Gastroesophageal sphincter (tissue), 3 donors: Measurements from ENCODE around the gene MYLK4.

Experiments used
- EP300 ChIP-seq: sonication (generic); formaldehyde crosslinking; IDR thresholded peaks from one replicate; pipeline ENCODE4 v1.6.1; 2017; ENCODE audit warnings: antibody characterized with exemption, mild to moderate bottlenecking
- POLR2AphosphoS5 ChIP-seq: sonication (generic); formaldehyde crosslinking; IDR thresholded peaks from one replicate; pipeline ENCODE4 v1.6.1; 2017; ENCODE audit warnings: antibody characterized with exemption
- TF ChIP-seq, protein P1 (sequence below), 4 experiments: fragments of 200-600 bp in 2 of 4; fragments of 450-650 bp in 2 of 4; sonication (generic) in 1 of 4; IDR thresholded peaks; one replicate each; pipeline ENCODE4 v1.5.1; 2017 to 2019; ENCODE audit warnings: antibody characterized with exemption in 4 of 4, mild to moderate bottlenecking in 2 of 4, moderate library complexity in 2 of 4

DNA sequence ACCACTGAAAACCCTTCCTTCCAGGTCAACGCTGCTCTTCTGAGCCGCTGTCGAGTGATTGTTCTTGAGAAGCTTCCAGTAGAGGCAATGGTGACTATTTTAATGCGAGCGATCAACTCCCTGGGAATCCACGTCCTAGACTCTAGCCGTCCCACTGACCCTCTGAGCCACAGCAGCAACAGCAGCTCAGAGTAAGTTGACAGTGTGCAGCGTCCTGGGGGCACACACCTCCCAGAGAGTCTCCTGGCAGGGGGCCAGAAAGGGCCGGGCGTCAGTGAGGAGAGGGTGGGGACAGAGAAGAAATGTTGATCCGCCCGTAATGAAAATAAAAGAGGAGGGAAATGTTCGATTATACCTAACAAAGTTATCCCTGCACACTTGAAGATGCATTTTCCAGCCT lies 19.4 kb upstream of the MYLK4 start:
- TF ChIP-seq, protein P1, sequence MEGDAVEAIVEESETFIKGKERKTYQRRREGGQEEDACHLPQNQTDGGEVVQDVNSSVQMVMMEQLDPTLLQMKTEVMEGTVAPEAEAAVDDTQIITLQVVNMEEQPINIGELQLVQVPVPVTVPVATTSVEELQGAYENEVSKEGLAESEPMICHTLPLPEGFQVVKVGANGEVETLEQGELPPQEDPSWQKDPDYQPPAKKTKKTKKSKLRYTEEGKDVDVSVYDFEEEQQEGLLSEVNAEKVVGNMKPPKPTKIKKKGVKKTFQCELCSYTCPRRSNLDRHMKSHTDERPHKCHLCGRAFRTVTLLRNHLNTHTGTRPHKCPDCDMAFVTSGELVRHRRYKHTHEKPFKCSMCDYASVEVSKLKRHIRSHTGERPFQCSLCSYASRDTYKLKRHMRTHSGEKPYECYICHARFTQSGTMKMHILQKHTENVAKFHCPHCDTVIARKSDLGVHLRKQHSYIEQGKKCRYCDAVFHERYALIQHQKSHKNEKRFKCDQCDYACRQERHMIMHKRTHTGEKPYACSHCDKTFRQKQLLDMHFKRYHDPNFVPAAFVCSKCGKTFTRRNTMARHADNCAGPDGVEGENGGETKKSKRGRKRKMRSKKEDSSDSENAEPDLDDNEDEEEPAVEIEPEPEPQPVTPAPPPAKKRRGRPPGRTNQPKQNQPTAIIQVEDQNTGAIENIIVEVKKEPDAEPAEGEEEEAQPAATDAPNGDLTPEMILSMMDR (IDR thresholded peaks at IDR 0.05) = no peak
- TF ChIP-seq EP300 = no peak
- no peak for TF ChIP-seq POLR2AphosphoS5
